ENCODE results near the gene DCAF15. TPM values are rescaled to one million over a fixed set of nuclear protein-coding genes. Genes with fewer than 3 reads are reported as not detected.

Gene DCAF15
- total RNA-seq, 1 donor from 2014 or later: 20.6 TPM

- Histone ChIP-seq H3K9me3 (no peaks in the 10 kb centered on the region), H3K36me3 (peaks cover 0 to 87% of the 10 kb centered on the region in 2 donors), H3K27ac (no peak overlapping the region), H3K4me3 (no peak overlapping the region), H3K27me3 (no peaks in the 10 kb centered on the region), H3K4me1 (no peaks in the 10 kb centered on the region)
- TF ChIP-seq POLR2A (IDR thresholded peaks at IDR 0.05) (no peak), CTCF (IDR thresholded peaks at IDR 0.05) (no peak), POLR2AphosphoS5 (IDR thresholded peaks at IDR 0.05; ENCODE audit: insufficient read depth in 1 of 2, low read depth in 1 of 2) (no peak)
- no peak for DNase-seq (ENCODE audit: extremely low spot score in 2 of 2)
- intact Hi-C loops (cut with DNase I): no loop called here
These were observed 28.9 kb upstream of the DCAF15 start for GRCh38 chr19:13923194-13923987.

- Histone ChIP-seq H3K4me1 (no peaks in the 10 kb centered on the region), H3K36me3 (peaks cover 0 to 67% of the 10 kb centered on the region in 2 donors), H3K4me3 (no peak overlapping the region), H3K9me3 (no peaks in the 10 kb centered on the region), H3K27ac (no peak overlapping the region), H3K27me3 (no peaks in the 10 kb centered on the region)
- no peak for DNase-seq (ENCODE audit: extremely low spot score in 2 of 2)
- intact Hi-C loops (cut with DNase I): no loop called here
- TF ChIP-seq CTCF (IDR thresholded peaks at IDR 0.05) (no peak), POLR2A (IDR thresholded peaks at IDR 0.05) (no peak), POLR2AphosphoS5 (IDR thresholded peaks at IDR 0.05; ENCODE audit: insufficient read depth in 1 of 2, low read depth in 1 of 2) (no peak)
These were observed 26.3 kb upstream of the DCAF15 start for GRCh38 chr19:13926010-13926409.

- TF ChIP-seq POLR2AphosphoS5 (IDR thresholded peaks at IDR 0.05; ENCODE audit: insufficient read depth in 1 of 2, low read depth in 1 of 2) (no peak), POLR2A (IDR thresholded peaks at IDR 0.05) (no peak), CTCF (IDR thresholded peaks at IDR 0.05) (no peak)
- H3K9me3 ChIP-seq: no peaks in the 10 kb centered on the region
- intact Hi-C loops (cut with DNase I): no loop called here
- no peak for DNase-seq (ENCODE audit: extremely low spot score in 2 of 2)
- H3K36me3 ChIP-seq: peaks cover 0 to 63% of the 10 kb centered on the region in 2 donors
- H3K27me3 ChIP-seq: no peaks in the 10 kb centered on the region
- H3K4me3 ChIP-seq: no peak overlapping the region
- H3K4me1 ChIP-seq: no peaks in the 10 kb centered on the region
- no peak overlapping the region for H3K27ac ChIP-seq
These were observed 25.6 kb upstream of the DCAF15 start for GRCh38 chr19:13926715-13927114.

GRCh38 chr19:13929340-13929739 is 23.0 kb upstream of the DCAF15 start:
- intact Hi-C loops (cut with DNase I): no loop called here
- Histone ChIP-seq H3K36me3 (peaks cover 0 to 40% of the 10 kb centered on the region in 2 donors), H3K4me1 (no peaks in the 10 kb centered on the region), H3K4me3 (no peak overlapping the region), H3K9me3 (no peaks in the 10 kb centered on the region), H3K27me3 (no peaks in the 10 kb centered on the region), H3K27ac (no peak overlapping the region)
- no peak for TF ChIP-seq POLR2AphosphoS5 (IDR thresholded peaks at IDR 0.05; ENCODE audit: insufficient read depth in 1 of 2, low read depth in 1 of 2)
- no peak for TF ChIP-seq POLR2A (IDR thresholded peaks at IDR 0.05)
- TF ChIP-seq CTCF (IDR thresholded peaks at IDR 0.05): no peak
- no peak for DNase-seq (ENCODE audit: extremely low spot score in 2 of 2)

- Histone ChIP-seq H3K27me3 (no peaks in the 10 kb centered on the region), H3K27ac (no peak overlapping the region), H3K4me3 (no peak overlapping the region), H3K9me3 (no peaks in the 10 kb centered on the region), H3K4me1 (no peaks in the 10 kb centered on the region), H3K36me3 (peaks cover 0 to 34% of the 10 kb centered on the region in 2 donors)
- intact Hi-C loops (cut with DNase I): no loop called here
- no peak for DNase-seq (ENCODE audit: extremely low spot score in 2 of 2)
- TF ChIP-seq POLR2AphosphoS5 (IDR thresholded peaks at IDR 0.05; ENCODE audit: insufficient read depth in 1 of 2, low read depth in 1 of 2): no peak
- TF ChIP-seq CTCF (IDR thresholded peaks at IDR 0.05): no peak
- TF ChIP-seq POLR2A (IDR thresholded peaks at IDR 0.05): no peak
These were observed 22.4 kb upstream of the DCAF15 start for GRCh38 chr19:13929956-13930355.
